K562 (cell line): ENCODE results near the gene KNSTRN. TPM values are rescaled to one million over a fixed set of nuclear protein-coding genes. Genes with fewer than 3 reads are reported as not detected.

ENCODE experiments used
- ATAC-seq: fragments of 200-7000 bp; cut with Tn5 transposase; 3 replicates; pipeline ENCODE4 v1.9.1; 2020; ENCODE audit warnings: moderate library complexity
- BruUV-seq: library from RNA; stranded (reverse); fragments of 400-500 nt; replicated peaks from 2 replicates; lab custom pipeline; 2021; lab: Mats Ljungman, UMichigan
- CTCF ChIA-PET: fragments of 300-600 bp; formaldehyde crosslinking; extraction: SDS; loops from one replicate; lab custom pipeline; 2021; ENCODE audit warnings: low intra/inter-chr PET ratio; lab: Yijun Ruan, JAX
- POLR2A ChIA-PET: fragments of 300-600, 350-650 bp; sonication (Branson Sonifier 250); formaldehyde crosslinking; extraction: SDS; loops from one replicate; lab custom pipeline; 2021; ENCODE audit warnings: antibody characterized with exemption, inconsistent platforms; lab: Yijun Ruan, JAX
- DNase-seq, 4 experiments: peaks; one replicate each; pipeline versions ENCODE4 v3.0.0 to v3.0.0-alpha.2; 2011 to 2018; ENCODE audit warnings: low spot score in 3 of 4, mixed read lengths in 3 of 4; ENCODE audit errors: extremely low read depth in 1 of 4
- FAIRE-seq: peaks from 2 replicates; lab custom pipeline; 2011; peaks lifted over from hg19 to GRCh38; lab: Jason Lieb, UNC
- H2AFZ ChIP-seq: 2 replicates; pipeline ENCODE4 v1.6.0; 2011; ENCODE audit warnings: low read depth, low read length, control low read depth, inconsistent platforms
- H3K27ac ChIP-seq: fragments of 200-600 bp; 3 replicates; pipeline ENCODE4 v1.8.0; 2011; ENCODE audit warnings: low read depth, mild to moderate bottlenecking, control low read depth, inconsistent platforms, low read length, moderate library complexity, mixed read lengths; ENCODE audit errors: extremely low read depth
- H3K27me3 ChIP-seq, 2 experiments: fragments of 300-600 bp in 1 of 2; 2 replicates in 1 of 2; 3 replicates in 1 of 2; pipeline versions ENCODE4 v1.6.0 to v1.8.0; 2011; ENCODE audit warnings: inconsistent platforms in 2 of 2, low read length in 2 of 2, mild to moderate bottlenecking in 1 of 2, mixed read lengths in 1 of 2, moderate library complexity in 1 of 2; ENCODE audit not compliant: control insufficient read depth in 2 of 2, insufficient read depth in 2 of 2
- H3K36me3 ChIP-seq: fragments of 300-600 bp; 3 replicates; pipeline ENCODE4 v1.8.0; 2011; ENCODE audit warnings: mild to moderate bottlenecking, low read length, inconsistent platforms; ENCODE audit not compliant: control insufficient read depth, insufficient read depth
- H3K4me1 ChIP-seq, 2 experiments: fragments of 200-600 bp in 1 of 2; replicated peaks in 1 of 2; 2 replicates in 1 of 2; 3 replicates in 1 of 2; pipeline versions ENCODE4 v1.5.1 to v1.8.0; 2011; ENCODE audit warnings: inconsistent platforms in 2 of 2, low read length in 2 of 2, mild to moderate bottlenecking in 1 of 2, mixed read lengths in 1 of 2, moderate library complexity in 1 of 2; ENCODE audit not compliant: control insufficient read depth in 2 of 2, insufficient read depth in 2 of 2
- H3K4me2 ChIP-seq: 2 replicates; pipeline ENCODE4 v1.6.1; 2011; ENCODE audit warnings: low read length, control low read depth, inconsistent platforms, mixed read lengths; ENCODE audit not compliant: insufficient read depth
- H3K4me3 ChIP-seq: fragments of 200-600 bp; sonication (generic), shearing (Covaris generic); 2 replicates; pipeline ENCODE4 v1.5.1; 2016; ENCODE audit warnings: control low read depth, inconsistent platforms
- H3K79me2 ChIP-seq: fragments of 200-600 bp; 3 replicates; pipeline ENCODE4 v1.8.0; 2011; ENCODE audit warnings: low read length, inconsistent platforms; ENCODE audit not compliant: control insufficient read depth, insufficient read depth
- H3K9ac ChIP-seq, 2 experiments: 2 replicates each; pipeline versions ENCODE4 v1.6.0 to v1.6.1; 2011; ENCODE audit warnings: low read depth in 2 of 2, low read length in 2 of 2, control low read depth in 1 of 2, inconsistent platforms in 1 of 2, mild to moderate bottlenecking in 1 of 2, mixed read lengths in 1 of 2; ENCODE audit not compliant: insufficient read depth in 1 of 2
- H3K9me1 ChIP-seq: one replicate; pipeline ENCODE4 v1.6.0; 2011; ENCODE audit warnings: inconsistent platforms, mild to moderate bottlenecking, low read length, moderate library complexity; ENCODE audit not compliant: control insufficient read depth, insufficient read depth
- H3K9me3 ChIP-seq: replicated peaks from 2 replicates; pipeline ENCODE4 v1.5.1; 2011; ENCODE audit warnings: low read depth, low read length, inconsistent platforms; ENCODE audit not compliant: control insufficient read depth, insufficient read depth
- H4K20me1 ChIP-seq: replicated peaks from 2 replicates; pipeline ENCODE4 v1.6.1; 2011; ENCODE audit warnings: low read length, inconsistent platforms, mixed read lengths; ENCODE audit not compliant: control insufficient read depth, insufficient read depth
- CHAMP1 ChIP-seq: fragments of 450-650 bp; IDR thresholded peaks from 2 replicates; pipeline ENCODE4 v1.6.1; 2016; ENCODE audit warnings: mild to moderate bottlenecking
- FOXM1 ChIP-seq, 2 experiments: fragments of 450-650 bp in 1 of 2; sonication (generic) in 1 of 2; formaldehyde crosslinking in 1 of 2; IDR thresholded peaks; 2 replicates each; pipeline versions ENCODE4 v1.6.1 to v1.9.0; 2017 to 2022; ENCODE audit warnings: low read depth in 2 of 2, mild to moderate bottlenecking in 2 of 2, missing genetic modification reagents in 1 of 2, moderate library complexity in 1 of 2
- HINFP ChIP-seq: fragments of 450-650 bp; conservative IDR thresholded peaks from 2 replicates; pipeline ENCODE4 v1.6.1; 2016; ENCODE audit warnings: missing genetic modification characterization, low read depth, mild to moderate bottlenecking, control low read depth, missing compliant biosample characterization
- KDM5B ChIP-seq: fragments of 200-600 bp; sonication (generic); IDR thresholded peaks from 2 replicates; pipeline ENCODE4 v1.6.1; 2012; ENCODE audit warnings: low read depth, mild to moderate bottlenecking, moderate library complexity, low read length, control low read depth, inconsistent platforms; ENCODE audit not compliant: insufficient replicate concordance
- KLF1 ChIP-seq: fragments of 450-650 bp; IDR thresholded peaks from 2 replicates; pipeline ENCODE4 v1.6.1; 2016; ENCODE audit warnings: missing genetic modification characterization, missing compliant biosample characterization
- MECOM ChIP-seq: fragments of 250-450 bp; sonication (Bioruptor Pico); IDR thresholded peaks from 2 replicates; pipeline ENCODE4 v1.8.0; 2022; ENCODE audit warnings: inconsistent platforms
- MNT ChIP-seq, 2 experiments: fragments of 450-650 bp; conservative IDR thresholded peaks; 2 replicates each; pipeline ENCODE4 v1.6.1; 2017; ENCODE audit warnings: mild to moderate bottlenecking in 2 of 2, moderate library complexity in 2 of 2
- NFE2L1 ChIP-seq: fragments of 450-650 bp; IDR thresholded peaks from 2 replicates; pipeline ENCODE4 v1.6.1; 2016; ENCODE audit warnings: missing genetic modification characterization, low read depth, mild to moderate bottlenecking, missing compliant biosample characterization, moderate library complexity, borderline replicate concordance
- POLR2A ChIP-seq: fragments of 450-650 bp; conservative IDR thresholded peaks from 2 replicates; pipeline ENCODE4 v1.6.1; 2016
- SAFB ChIP-seq: fragments of 200-400 bp; formaldehyde crosslinking; IDR thresholded peaks from 2 replicates; pipeline ENCODE4 v1.6.1; 2017; ENCODE audit warnings: low read depth, low read length, borderline replicate concordance
- SRSF7 ChIP-seq: fragments of 200-400 bp; formaldehyde crosslinking; optimal IDR thresholded peaks from 2 replicates; pipeline ENCODE3; 2017; ENCODE audit warnings: mild to moderate bottlenecking, low read depth, low read length
- ZKSCAN1 ChIP-seq: fragments of 150-350 bp; IDR thresholded peaks from 2 replicates; pipeline ENCODE4 v1.6.1; 2016; ENCODE audit warnings: low read depth, low read length
- ZNF316 ChIP-seq: fragments of 450-650 bp; IDR thresholded peaks from 2 replicates; pipeline ENCODE4 v1.6.1; 2016
- ZNF57 ChIP-seq: fragments of 450-650 bp; formaldehyde crosslinking; IDR thresholded peaks from 2 replicates; pipeline ENCODE4 v1.4.0; 2020; ENCODE audit warnings: mild to moderate bottlenecking, moderate library complexity
- WGBS: fragments of 100-300 bp; shearing (Covaris generic); methylation state at CpG from one replicate; pipeline ENCODE4 v1.1.6; 2016; ENCODE audit warnings: low coverage, mixed read lengths; ENCODE audit not compliant: insufficient coverage; ENCODE audit errors: missing lambda C conversion rate; 5-methylcytosine and 5-hydroxymethylcytosine counted together
- in situ Hi-C: fragments of 300-500 bp; cut with MboI; formaldehyde crosslinking; loops from 4 replicates; pipeline ENCODE4 v1.15.0; 2018; ENCODE audit warnings: inconsistent platforms, mixed read lengths
- intact Hi-C: fragments of 100-400 bp; cut with micrococcal nuclease; formaldehyde crosslinking; loops from 2 replicates; pipeline ENCODE4 v1.14.2; 2022
- polyA plus RNA-seq, 8 experiments: library from polyadenylated mRNA; depleted of rRNA in 4 of 8; stranded (reverse) in 5 of 8; unstranded in 3 of 8; fragments of >200 nt; fragmentation: Nextera tagmentation in 2 of 8; fragmentation: Illumina TruSeq in 1 of 8; extraction: Ambion mirVana in 2 of 8; extraction: Trizol in 1 of 8; gene quantifications; 2 replicates each; pipeline versions ENCODE4 v1.2.1 to v1.2.3, GENCODE V29; 2011 to 2014; ENCODE audit warnings: inconsistent platforms in 1 of 8, missing spikeins in 1 of 8
- total RNA-seq, 7 experiments: library from RNA; depleted of rRNA in 6 of 7; stranded (reverse); fragments of >200 nt in 6 of 7; fragmentation: Illumina TruSeq in 2 of 7; extraction: Trizol in 2 of 7; gene quantifications; 2 replicates each; pipeline versions ENCODE4 v1.2.1 to v1.2.3, GENCODE V29; 2011 to 2021; ENCODE audit warnings: low replicate concordance in 1 of 7
- TF ChIP-seq, protein P1 (sequence below): sonication (generic); formaldehyde crosslinking; IDR thresholded peaks from 2 replicates; pipeline ENCODE4 v1.8.0; 2022; ENCODE audit warnings: mild to moderate bottlenecking, missing genetic modification reagents

KNSTRN gene
- total and polyA plus RNA-seq, 9 of the 15 experiments (the other 6 are each of a cell fraction or from before 2014, with no cell fraction given): 48.7 to 88.2 (median 66.3) TPM

GRCh38 chr15:40425681-40426080 is 43.2 kb downstream of the KNSTRN start (continued):
- TF ChIP-seq CHAMP1: no peak
- TF ChIP-seq, all 486 proteins: peak for 0

GRCh38 chr15:40427188-40427587 is 44.7 kb downstream of the KNSTRN start:
- no peaks in the 10 kb centered on the region for H3K27me3 ChIP-seq
- intact Hi-C loops (no loop called here), in situ Hi-C loops (loop anchor here (10.0 kb wide), 2 partner anchors 212 to 372 kb away; no protein-coding TSS in a partner anchor)
- no peaks in the 10 kb centered on the region for H3K9me3 ChIP-seq
- no peak overlapping the region for H3K4me3 ChIP-seq
- POLR2A ChIA-PET: interaction anchor here (0.6 to 3.7 kb wide), 3 partner anchors 8 to 77 kb away, joined by 3 to 16 read pairs (median 4); no protein-coding TSS in a partner anchor
- no peaks in the 10 kb centered on the region for H4K20me1 ChIP-seq
- H3K4me2 ChIP-seq: peak overlapping the region; percentile 54
- no peaks in the 10 kb centered on the region for H3K79me2 ChIP-seq
- no TSS peak for BruUV-seq
- no peak overlapping the region for H3K27ac ChIP-seq
- FAIRE-seq: peak; percentile 95
- peak; percentile 86 for ATAC-seq
- DNase-seq: peak; percentile 63 to 93 (median 78)
- 3% methylated on average over 9 of the region's 9 CpGs for WGBS
- peak overlapping the region in 1 of 2 experiments; percentile 84; a peak in 2 of 4 replicates for H3K9ac ChIP-seq
- no peaks in the 10 kb centered on the region for H3K9me1 ChIP-seq
- no peaks in the 10 kb centered on the region for H3K36me3 ChIP-seq
- CTCF ChIA-PET: no interaction called here
- H3K4me1 ChIP-seq: peaks cover 25 to 32% of the 10 kb centered on the region in 2 experiments; a peak in 4 of 5 replicates
- H2AFZ ChIP-seq: peak overlapping the region; percentile 73
- TF ChIP-seq SRSF7: no peak
- TF ChIP-seq FOXM1 (IDR thresholded peaks at IDR 0.05; ENCODE audit: low read depth): no peak; the same call in 1 of the 2 replicates
- TF ChIP-seq FOXM1 (CRISPR knock-in tag; IDR thresholded peaks at IDR 0.05; ENCODE audit: low read depth): no peak
- no peak for TF ChIP-seq ZKSCAN1
- no peak for TF ChIP-seq SAFB
- no peak for TF ChIP-seq MECOM
- no peak for TF ChIP-seq HINFP (tag)
- no peak for TF ChIP-seq NFE2L1 (tag)
- TF ChIP-seq KLF1 (tag): no peak
- no peak for TF ChIP-seq POLR2A
- no peak for TF ChIP-seq KDM5B
- no peak for TF ChIP-seq ZNF57 (CRISPR knock-in tag)
- TF ChIP-seq, protein P1, sequence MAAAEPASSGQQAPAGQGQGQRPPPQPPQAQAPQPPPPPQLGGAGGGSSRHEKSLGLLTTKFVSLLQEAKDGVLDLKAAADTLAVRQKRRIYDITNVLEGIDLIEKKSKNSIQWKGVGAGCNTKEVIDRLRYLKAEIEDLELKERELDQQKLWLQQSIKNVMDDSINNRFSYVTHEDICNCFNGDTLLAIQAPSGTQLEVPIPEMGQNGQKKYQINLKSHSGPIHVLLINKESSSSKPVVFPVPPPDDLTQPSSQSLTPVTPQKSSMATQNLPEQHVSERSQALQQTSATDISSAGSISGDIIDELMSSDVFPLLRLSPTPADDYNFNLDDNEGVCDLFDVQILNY (CRISPR knock-in tag): no peak
- peak; percentile 81 to 87 for TF ChIP-seq MNT (conservative IDR thresholded peaks at IDR 0.05)
- no peak for TF ChIP-seq ZNF316
